Uterus (tissue), 4 donors: Measurements from ENCODE around the gene TAF9B. TPM values are rescaled to one million over a fixed set of nuclear protein-coding genes. Genes with fewer than 3 reads are reported as not detected.
A peak's percentile ranks its signal among the peaks of the same experiment; 100 is the strongest.
"Not testable (repeated sequence)": the region's sequence is repeated elsewhere in the genome, so short reads cannot be mapped to it uniquely, and the experiment has no call there.

Experiments used
- DNase-seq, 2 donors: peaks; one replicate each; pipeline ENCODE4 v3.0.0-alpha.2; 2019 to 2020
- H3K27ac ChIP-seq, 2 donors: fragments of 200-600 bp; sonication (generic); 1 replicate in 1 of 2; 2 replicates in 1 of 2; pipeline ENCODE4 v1.5.1; 2016 to 2018
- H3K27me3 ChIP-seq, 2 donors: fragments of 200-600 bp; sonication (generic); one replicate each; pipeline ENCODE4 v1.5.1; 2018 to 2019; ENCODE audit warnings: control low read depth in 1 of 2
- H3K36me3 ChIP-seq, 2 donors: fragments of 200-600 bp; sonication (generic); one replicate each; pipeline ENCODE4 v1.5.1; 2019; ENCODE audit warnings: control low read depth in 1 of 2
- H3K4me1 ChIP-seq, 2 donors: fragments of 200-600 bp; sonication (generic); one replicate each; pipeline ENCODE4 v1.5.1; 2018 to 2019; ENCODE audit warnings: control low read depth in 1 of 2
- H3K4me3 ChIP-seq, 2 donors: fragments of 200-600 bp; sonication (generic); 1 replicate in 1 of 2; 2 replicates in 1 of 2; pipeline ENCODE4 v1.5.1; 2018 to 2019; ENCODE audit warnings: mild to moderate bottlenecking in 1 of 2
- H3K9me3 ChIP-seq, 2 donors: fragments of 200-600 bp; sonication (generic); one replicate each; pipeline ENCODE4 v1.5.1; 2019; ENCODE audit warnings: control low read depth in 1 of 2
- CTCF ChIP-seq, 4 experiments: fragments of 200-600 bp in 2 of 4; fragments of 450-650 bp in 2 of 4; sonication (generic) in 2 of 4; IDR thresholded peaks; one replicate each; pipeline ENCODE4 v1.5.1; 2016 to 2019; ENCODE audit warnings: antibody characterized with exemption in 4 of 4, mild to moderate bottlenecking in 2 of 4, moderate library complexity in 1 of 4
- POLR2A ChIP-seq, 2 donors: fragments of 450-650 bp; IDR thresholded peaks; one replicate each; pipeline ENCODE4 v1.6.1; 2016; ENCODE audit warnings: antibody characterized with exemption in 2 of 2, mild to moderate bottlenecking in 1 of 2, moderate library complexity in 1 of 2
- intact Hi-C: fragments of 100-400 bp; cut with DNase I; formaldehyde crosslinking; loops from one replicate; pipeline ENCODE4 v1.15.1; 2023; ENCODE audit warnings: low total_unique reads
- total RNA-seq, 4 donors: library from RNA; depleted of rRNA in 3 of 4; stranded (reverse); fragments of >200 nt in 3 of 4; gene quantifications; one replicate each; pipeline versions ENCODE4 v1.1.0 to v1.2.4, GENCODE V29; 2014 to 2023
- donor health status: DM: yes; HTN: yes; CAD: no.

The TAF9B gene
- total RNA-seq, 4 donors from 2014 or later = 10.2 to 44.2 (median 32.2) TPM

GRCh38 chrX:78157846-78158245 is 18.4 kb upstream of the TAF9B start:
- H3K27me3 ChIP-seq, DNase-seq, H3K4me3 ChIP-seq, H3K27ac ChIP-seq, H3K36me3 ChIP-seq, intact Hi-C loops, H3K9me3 ChIP-seq, H3K4me1 ChIP-seq: not testable (repeated sequence)

GRCh38 chrX:78157373-78157772 is 17.9 kb upstream of the TAF9B start:
- H3K36me3 ChIP-seq, H3K27ac ChIP-seq, DNase-seq, H3K9me3 ChIP-seq, H3K4me1 ChIP-seq, intact Hi-C loops, H3K4me3 ChIP-seq, H3K27me3 ChIP-seq: not testable (repeated sequence)

GRCh38 chrX:78147002-78147540 is 7.6 kb upstream of the TAF9B start:
- DNase-seq, H3K36me3 ChIP-seq, H3K4me3 ChIP-seq, intact Hi-C loops, H3K27me3 ChIP-seq, H3K4me1 ChIP-seq, H3K9me3 ChIP-seq, H3K27ac ChIP-seq: not testable (repeated sequence)

- no peak for DNase-seq
- intact Hi-C loops = no loop called here
- H3K27me3 ChIP-seq = no peaks in the 10 kb centered on the region
- no peak overlapping the region for H3K4me3 ChIP-seq
- H3K27ac ChIP-seq = peak overlapping the region in 1 of 2 donors; percentile 91
- no peaks in the 10 kb centered on the region for H3K4me1 ChIP-seq
- TF ChIP-seq POLR2A (IDR thresholded peaks at IDR 0.05) = no peak
- no peak for TF ChIP-seq CTCF (IDR thresholded peaks at IDR 0.05)
- no peaks in the 10 kb centered on the region for H3K9me3 ChIP-seq
- H3K36me3 ChIP-seq = no peaks in the 10 kb centered on the region
These were observed 756 bp upstream of the TAF9B start for GRCh38 chrX:78140206-78140605.

GRCh38 chrX:78133238-78133960 is 6.1 kb downstream of the TAF9B start:
- intact Hi-C loops = no loop called here
- Histone ChIP-seq H3K36me3 (no peaks in the 10 kb centered on the region), H3K4me1 (no peaks in the 10 kb centered on the region), H3K4me3 (no peak overlapping the region), H3K9me3 (no peaks in the 10 kb centered on the region), H3K27me3 (no peaks in the 10 kb centered on the region), H3K27ac (no peak overlapping the region)
- TF ChIP-seq CTCF (IDR thresholded peaks at IDR 0.05) (no peak), POLR2A (IDR thresholded peaks at IDR 0.05) (no peak)
- no peak for DNase-seq

- no peaks in the 10 kb centered on the region for H3K36me3 ChIP-seq
- H3K4me3 ChIP-seq = no peak overlapping the region
- TF ChIP-seq POLR2A (IDR thresholded peaks at IDR 0.05) = no peak
- TF ChIP-seq CTCF (IDR thresholded peaks at IDR 0.05) = no peak
- no peak overlapping the region for H3K27ac ChIP-seq
- H3K9me3 ChIP-seq = no peaks in the 10 kb centered on the region
- H3K4me1 ChIP-seq = no peaks in the 10 kb centered on the region
- intact Hi-C loops = no loop called here
- DNase-seq = no peak
- no peaks in the 10 kb centered on the region for H3K27me3 ChIP-seq
These were observed 8.3 kb downstream of the TAF9B start for GRCh38 chrX:78131117-78131516.
